Uterus (tissue), 2 donors: ENCODE results near the gene TRA2B.
A peak's percentile ranks its signal among the peaks of the same experiment; 100 is the strongest.

Source experiments
- POLR2A ChIP-seq, 2 donors: fragments of 450-650 bp; IDR thresholded peaks; one replicate each; pipeline ENCODE4 v1.6.1; 2016; ENCODE audit warnings: antibody characterized with exemption in 2 of 2, mild to moderate bottlenecking in 1 of 2, moderate library complexity in 1 of 2
- TF ChIP-seq, protein P1 (sequence below), 4 experiments: fragments of 200-600 bp in 2 of 4; fragments of 450-650 bp in 2 of 4; sonication (generic) in 2 of 4; IDR thresholded peaks; one replicate each; pipeline ENCODE4 v1.5.1; 2016 to 2019; ENCODE audit warnings: antibody characterized with exemption in 4 of 4, mild to moderate bottlenecking in 2 of 4, moderate library complexity in 1 of 4

DNA sequence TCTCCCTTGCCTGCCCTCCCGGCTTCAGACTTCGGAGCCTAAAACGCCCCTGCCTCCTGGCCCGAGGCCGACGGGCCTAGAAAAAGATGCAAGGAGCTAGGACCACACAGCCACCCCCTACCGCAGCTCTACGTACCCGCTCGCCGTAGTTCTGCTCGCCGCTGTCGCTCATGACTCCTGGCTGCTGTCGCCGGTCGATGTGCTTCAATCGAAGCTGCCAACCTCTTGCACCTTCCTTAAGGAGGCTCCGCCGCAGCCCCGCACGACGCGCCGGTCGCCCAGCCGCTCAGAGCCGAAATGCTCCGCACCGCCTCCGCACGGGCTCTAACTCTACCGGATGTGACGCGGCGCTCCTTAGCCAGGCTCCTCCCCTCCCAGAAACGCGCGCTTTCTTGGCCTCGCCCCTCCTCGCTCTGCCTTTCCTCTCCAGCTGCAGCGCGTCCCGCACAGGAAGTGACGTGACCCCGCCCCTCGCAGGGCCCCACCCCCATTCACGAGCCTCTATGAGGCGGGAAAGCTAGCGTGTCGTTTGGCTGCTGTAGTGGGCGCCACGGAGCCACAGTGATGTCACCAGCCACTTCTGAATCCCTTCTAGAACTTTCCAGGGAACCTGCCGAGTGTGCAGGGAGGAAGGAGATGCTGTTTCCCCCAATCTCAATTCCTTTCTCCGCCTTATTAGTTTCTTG, at the start of gene TRA2B:
- TF ChIP-seq, protein P1, sequence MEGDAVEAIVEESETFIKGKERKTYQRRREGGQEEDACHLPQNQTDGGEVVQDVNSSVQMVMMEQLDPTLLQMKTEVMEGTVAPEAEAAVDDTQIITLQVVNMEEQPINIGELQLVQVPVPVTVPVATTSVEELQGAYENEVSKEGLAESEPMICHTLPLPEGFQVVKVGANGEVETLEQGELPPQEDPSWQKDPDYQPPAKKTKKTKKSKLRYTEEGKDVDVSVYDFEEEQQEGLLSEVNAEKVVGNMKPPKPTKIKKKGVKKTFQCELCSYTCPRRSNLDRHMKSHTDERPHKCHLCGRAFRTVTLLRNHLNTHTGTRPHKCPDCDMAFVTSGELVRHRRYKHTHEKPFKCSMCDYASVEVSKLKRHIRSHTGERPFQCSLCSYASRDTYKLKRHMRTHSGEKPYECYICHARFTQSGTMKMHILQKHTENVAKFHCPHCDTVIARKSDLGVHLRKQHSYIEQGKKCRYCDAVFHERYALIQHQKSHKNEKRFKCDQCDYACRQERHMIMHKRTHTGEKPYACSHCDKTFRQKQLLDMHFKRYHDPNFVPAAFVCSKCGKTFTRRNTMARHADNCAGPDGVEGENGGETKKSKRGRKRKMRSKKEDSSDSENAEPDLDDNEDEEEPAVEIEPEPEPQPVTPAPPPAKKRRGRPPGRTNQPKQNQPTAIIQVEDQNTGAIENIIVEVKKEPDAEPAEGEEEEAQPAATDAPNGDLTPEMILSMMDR (IDR thresholded peaks at IDR 0.05) = peak in 3 of 4 experiments; percentile 6 to 40 (median 25)
- TF ChIP-seq POLR2A (IDR thresholded peaks at IDR 0.05) = peak; percentile 99 to 100
